Measurements from ENCODE around the gene PNPLA6. TPM values are rescaled to one million over a fixed set of nuclear protein-coding genes. Genes with fewer than 3 reads are reported as not detected.

Gene PNPLA6
- total and polyA plus RNA-seq, 2 of the 13 experiments (the other 11 are each of a cell fraction or from before 2014, with no cell fraction given) = 24.9 to 28.2 TPM

DNA sequence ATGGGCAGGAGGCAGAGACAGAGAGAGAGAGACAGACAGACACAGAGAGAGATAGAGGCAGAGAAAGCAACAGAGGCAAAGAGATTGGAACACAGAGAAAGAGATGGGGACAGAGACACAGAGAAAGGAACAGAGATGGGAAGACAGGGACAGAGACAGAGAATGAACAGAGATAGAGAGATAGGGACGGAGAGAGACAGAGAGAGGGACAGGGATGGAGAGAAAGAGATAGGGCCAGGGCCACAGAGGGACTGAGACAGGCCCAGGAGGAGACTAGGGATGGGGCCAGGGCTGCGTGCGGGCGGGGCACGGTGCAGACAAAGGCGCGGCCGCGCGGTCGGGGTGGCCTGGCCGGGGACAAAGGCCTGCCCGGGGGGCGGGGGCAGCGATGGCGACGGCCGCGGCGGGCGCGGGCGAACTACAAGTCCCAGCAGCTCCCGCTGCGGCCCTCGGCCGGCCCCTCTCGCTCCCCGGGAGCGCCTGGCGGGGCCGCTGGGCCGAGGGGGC is 19.8 kb upstream of the PNPLA6 start, which contains the start of gene ZNF358 (continued):
- TF ChIP-seq TAF1 (CRISPR knock-in tag; IDR thresholded peaks at IDR 0.05) (peak; percentile 39; the same call in 1 of the 2 replicates), TCF7 (IDR thresholded peaks at IDR 0.05; ENCODE audit: low read depth) (no peak), HNRNPH1 (optimal IDR thresholded peaks at IDR 0.05; ENCODE audit: low read depth, low read length) (no peak), PHB2 (IDR thresholded peaks at IDR 0.05; ENCODE audit: partially characterized antibody) (no peak), ZNF484 (CRISPR knock-in tag; IDR thresholded peaks at IDR 0.05; ENCODE audit: borderline replicate concordance, low read depth) (no peak), HNF4G (IDR thresholded peaks at IDR 0.05; ENCODE audit: borderline replicate concordance, low read depth, low read length) (peak; percentile 50; the same call in 1 of the 2 replicates), HNF4G (CRISPR knock-in tag; IDR thresholded peaks at IDR 0.05; ENCODE audit: borderline replicate concordance, low read depth) (no peak), ZNF124 (CRISPR knock-in tag; IDR thresholded peaks at IDR 0.05) (no peak), ZFP41 (CRISPR knock-in tag; IDR thresholded peaks at IDR 0.05; ENCODE audit: borderline replicate concordance) (no peak), WIZ (CRISPR knock-in tag; IDR thresholded peaks at IDR 0.05) (no peak), NFE2L2 (IDR thresholded peaks at IDR 0.05; ENCODE audit: low read length) (no peak), ATF1 (CRISPR knock-in tag; IDR thresholded peaks at IDR 0.05) (no peak), BRCA1 (CRISPR knock-in tag; IDR thresholded peaks at IDR 0.05) (no peak), LCORL (IDR thresholded peaks at IDR 0.05) (no peak), LCORL (CRISPR knock-in tag; IDR thresholded peaks at IDR 0.05) (no peak), MXI1 (IDR thresholded peaks at IDR 0.05; ENCODE audit: borderline replicate concordance, low read depth, low read length) (peak; percentile 12; the same call in 1 of the 3 replicates), ZFP36L2 (CRISPR knock-in tag; IDR thresholded peaks at IDR 0.05) (no peak), ZFX (CRISPR knock-in tag; IDR thresholded peaks at IDR 0.05; ENCODE audit: low read depth) (peak; percentile 82), ZNF720 (CRISPR knock-in tag; IDR thresholded peaks at IDR 0.05) (no peak)
- TF ChIP-seq, protein P1, sequence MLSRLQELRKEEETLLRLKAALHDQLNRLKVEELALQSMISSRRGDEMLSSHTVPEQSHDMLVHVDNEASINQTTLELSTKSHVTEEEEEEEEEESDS (CRISPR knock-in tag; IDR thresholded peaks at IDR 0.05; ENCODE audit: borderline replicate concordance) = no peak
- TF ChIP-seq, protein P2, sequence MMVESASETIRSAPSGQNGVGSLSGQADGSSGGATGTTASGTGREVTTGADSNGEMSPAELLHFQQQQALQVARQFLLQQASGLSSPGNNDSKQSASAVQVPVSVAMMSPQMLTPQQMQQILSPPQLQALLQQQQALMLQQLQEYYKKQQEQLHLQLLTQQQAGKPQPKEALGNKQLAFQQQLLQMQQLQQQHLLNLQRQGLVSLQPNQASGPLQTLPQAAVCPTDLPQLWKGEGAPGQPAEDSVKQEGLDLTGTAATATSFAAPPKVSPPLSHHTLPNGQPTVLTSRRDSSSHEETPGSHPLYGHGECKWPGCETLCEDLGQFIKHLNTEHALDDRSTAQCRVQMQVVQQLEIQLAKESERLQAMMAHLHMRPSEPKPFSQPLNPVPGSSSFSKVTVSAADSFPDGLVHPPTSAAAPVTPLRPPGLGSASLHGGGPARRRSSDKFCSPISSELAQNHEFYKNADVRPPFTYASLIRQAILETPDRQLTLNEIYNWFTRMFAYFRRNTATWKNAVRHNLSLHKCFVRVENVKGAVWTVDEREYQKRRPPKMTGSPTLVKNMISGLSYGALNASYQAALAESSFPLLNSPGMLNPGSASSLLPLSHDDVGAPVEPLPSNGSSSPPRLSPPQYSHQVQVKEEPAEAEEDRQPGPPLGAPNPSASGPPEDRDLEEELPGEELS (CRISPR knock-in tag; IDR thresholded peaks at IDR 0.05) = no peak
- TF ChIP-seq, protein P3, sequence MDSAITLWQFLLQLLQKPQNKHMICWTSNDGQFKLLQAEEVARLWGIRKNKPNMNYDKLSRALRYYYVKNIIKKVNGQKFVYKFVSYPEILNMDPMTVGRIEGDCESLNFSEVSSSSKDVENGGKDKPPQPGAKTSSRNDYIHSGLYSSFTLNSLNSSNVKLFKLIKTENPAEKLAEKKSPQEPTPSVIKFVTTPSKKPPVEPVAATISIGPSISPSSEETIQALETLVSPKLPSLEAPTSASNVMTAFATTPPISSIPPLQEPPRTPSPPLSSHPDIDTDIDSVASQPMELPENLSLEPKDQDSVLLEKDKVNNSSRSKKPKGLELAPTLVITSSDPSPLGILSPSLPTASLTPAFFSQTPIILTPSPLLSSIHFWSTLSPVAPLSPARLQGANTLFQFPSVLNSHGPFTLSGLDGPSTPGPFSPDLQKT (CRISPR knock-in tag; IDR thresholded peaks at IDR 0.05; ENCODE audit: borderline replicate concordance) = no peak
- TF ChIP-seq, protein P4, sequence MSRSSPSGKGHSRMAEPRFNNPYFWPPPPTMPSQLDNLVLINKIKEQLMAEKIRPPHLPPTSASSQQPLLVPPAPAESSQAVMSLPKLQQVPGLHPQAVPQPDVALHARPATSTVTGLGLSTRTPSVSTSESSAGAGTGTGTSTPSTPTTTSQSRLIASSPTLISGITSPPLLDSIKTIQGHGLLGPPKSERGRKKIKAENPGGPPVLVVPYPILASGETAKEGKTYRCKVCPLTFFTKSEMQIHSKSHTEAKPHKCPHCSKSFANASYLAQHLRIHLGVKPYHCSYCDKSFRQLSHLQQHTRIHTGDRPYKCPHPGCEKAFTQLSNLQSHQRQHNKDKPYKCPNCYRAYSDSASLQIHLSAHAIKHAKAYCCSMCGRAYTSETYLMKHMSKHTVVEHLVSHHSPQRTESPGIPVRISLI (CRISPR knock-in tag; IDR thresholded peaks at IDR 0.05; ENCODE audit: borderline replicate concordance) = no peak
- TF ChIP-seq, protein P5, sequence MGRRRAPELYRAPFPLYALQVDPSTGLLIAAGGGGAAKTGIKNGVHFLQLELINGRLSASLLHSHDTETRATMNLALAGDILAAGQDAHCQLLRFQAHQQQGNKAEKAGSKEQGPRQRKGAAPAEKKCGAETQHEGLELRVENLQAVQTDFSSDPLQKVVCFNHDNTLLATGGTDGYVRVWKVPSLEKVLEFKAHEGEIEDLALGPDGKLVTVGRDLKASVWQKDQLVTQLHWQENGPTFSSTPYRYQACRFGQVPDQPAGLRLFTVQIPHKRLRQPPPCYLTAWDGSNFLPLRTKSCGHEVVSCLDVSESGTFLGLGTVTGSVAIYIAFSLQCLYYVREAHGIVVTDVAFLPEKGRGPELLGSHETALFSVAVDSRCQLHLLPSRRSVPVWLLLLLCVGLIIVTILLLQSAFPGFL (CRISPR knock-in tag; IDR thresholded peaks at IDR 0.05) = no peak

All from HepG2 (cell line).